Measurements from ENCODE around the gene DAB2IP.

Gene DAB2IP

DNA sequence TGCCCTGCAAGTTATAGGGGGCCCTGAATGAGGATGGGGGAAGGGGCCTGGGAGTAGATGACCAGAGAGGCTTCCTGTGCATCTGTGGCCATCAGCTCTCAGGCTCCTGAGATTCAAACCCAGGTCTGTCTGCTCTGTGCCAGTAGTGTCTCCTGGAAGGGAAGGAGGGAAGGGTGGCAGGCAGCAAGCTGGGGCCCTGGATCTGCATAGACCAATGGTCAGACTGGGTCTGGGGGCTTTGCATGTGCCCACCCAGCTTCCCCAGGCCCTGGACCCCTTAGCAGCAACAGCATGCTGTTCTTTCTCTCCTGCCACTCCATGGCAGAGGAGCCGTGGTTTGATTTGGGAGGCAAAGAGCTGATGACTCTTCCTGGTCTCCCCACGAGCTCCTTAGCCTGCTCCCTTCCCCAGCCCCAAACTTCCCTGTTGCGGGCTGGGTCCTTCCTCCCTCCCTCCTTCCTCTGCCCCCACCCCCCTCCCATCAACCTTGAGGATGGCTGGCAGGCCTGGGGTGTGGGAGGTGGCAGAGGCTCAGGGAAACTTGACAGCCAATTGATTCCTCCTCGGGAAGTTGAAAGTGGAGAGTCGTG is 31.6 kb downstream of the DAB2IP start:
- DNase-seq (ENCODE audit: insufficient read length, low spot score) (no peak), FAIRE-seq (no peak)

DNA sequence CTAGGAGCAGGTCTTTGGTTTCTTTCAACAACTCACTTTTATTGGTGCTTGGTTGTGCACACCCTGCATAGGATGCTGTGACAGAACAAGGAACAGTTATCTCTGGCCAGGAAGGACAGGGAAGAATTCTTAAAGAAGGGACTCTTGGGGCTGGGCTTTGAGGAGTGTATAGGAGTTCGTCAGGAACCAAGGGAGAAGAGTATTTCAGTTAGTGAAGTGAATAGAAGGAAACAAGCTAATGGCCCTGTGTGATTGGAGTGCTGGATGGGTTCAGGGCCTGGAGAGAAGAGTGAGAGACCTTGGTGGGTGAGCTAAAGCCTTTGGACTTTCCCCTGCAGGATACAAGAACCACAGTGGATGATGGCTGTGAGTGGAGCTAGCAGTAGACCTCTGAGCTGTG is 32.2 kb downstream of the DAB2IP start:
- DNase-seq (ENCODE audit: insufficient read length, low spot score) (no peak), FAIRE-seq (no peak)

DNA sequence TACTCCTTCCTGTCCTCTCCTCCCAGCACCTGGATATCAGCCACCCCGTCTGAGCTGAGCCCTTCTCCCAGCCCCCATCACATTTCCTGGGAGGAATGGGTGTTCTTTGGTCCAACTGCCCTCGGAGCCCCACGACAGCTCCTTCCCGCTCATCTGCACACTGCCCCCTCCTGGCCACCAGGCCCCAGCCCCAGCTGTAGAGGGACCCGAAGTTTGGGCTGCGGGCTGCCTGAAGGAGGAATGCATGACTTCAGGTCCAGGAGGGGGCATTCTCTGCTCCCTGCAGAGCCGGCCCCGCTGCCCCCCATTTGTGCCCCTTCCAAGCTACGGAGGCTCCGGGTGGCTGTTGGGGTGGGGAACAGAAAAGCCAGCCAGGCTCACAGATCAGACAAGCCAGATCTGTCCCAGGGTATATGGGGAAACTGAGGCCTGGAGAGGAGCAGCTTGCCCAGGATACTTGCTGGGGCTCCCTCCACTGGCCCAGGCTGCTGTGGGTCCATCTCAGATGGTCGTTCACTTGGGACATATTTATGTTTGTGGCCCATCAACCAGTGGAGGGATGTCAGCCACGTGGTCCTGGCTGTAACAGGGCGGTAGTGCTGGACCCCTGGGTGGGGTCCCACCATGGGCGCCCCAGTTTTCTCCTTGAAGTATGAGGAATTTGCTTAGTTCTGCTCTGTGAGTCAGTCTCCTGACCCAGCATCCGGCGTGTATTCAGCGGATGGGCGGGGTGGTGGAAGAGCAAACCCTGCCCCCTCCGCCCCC is 33.1 kb downstream of the DAB2IP start:
- DNase-seq (ENCODE audit: insufficient read length, low spot score) = no peak
- FAIRE-seq = no peak

DNA sequence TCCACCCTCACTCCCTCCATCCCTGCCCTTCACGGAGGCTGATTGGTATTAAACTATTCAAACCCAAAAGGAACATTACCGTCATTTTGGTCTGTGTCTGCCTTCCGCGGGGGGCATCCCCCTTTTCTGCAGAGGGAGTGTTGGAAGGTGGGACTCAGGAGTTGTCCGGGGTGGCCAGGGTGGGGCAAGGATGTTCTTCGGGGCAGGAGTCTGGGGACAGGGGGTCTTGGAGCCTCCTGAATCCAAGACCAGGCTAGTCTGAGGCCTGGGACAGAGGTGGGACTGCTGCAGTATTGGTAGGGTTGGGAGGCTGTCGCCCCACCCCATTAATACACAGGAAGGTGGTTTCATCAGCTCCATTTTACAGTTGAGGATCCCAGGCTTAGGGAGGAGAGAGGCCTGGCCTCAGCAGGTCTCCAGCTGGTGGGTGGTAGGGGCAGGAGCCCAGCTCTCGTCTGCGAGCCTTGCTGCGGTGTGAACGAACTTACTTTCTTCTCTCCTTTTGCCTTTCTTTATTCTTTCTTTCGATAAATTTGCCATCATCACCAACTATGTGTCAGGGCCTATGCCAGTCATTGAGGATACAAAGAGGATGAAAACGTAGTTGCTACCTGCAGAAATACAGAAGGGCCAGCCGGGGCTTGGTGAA is 33.8 kb downstream of the DAB2IP start:
- FAIRE-seq (no peak), DNase-seq (ENCODE audit: insufficient read length, low spot score) (no peak)

DNA sequence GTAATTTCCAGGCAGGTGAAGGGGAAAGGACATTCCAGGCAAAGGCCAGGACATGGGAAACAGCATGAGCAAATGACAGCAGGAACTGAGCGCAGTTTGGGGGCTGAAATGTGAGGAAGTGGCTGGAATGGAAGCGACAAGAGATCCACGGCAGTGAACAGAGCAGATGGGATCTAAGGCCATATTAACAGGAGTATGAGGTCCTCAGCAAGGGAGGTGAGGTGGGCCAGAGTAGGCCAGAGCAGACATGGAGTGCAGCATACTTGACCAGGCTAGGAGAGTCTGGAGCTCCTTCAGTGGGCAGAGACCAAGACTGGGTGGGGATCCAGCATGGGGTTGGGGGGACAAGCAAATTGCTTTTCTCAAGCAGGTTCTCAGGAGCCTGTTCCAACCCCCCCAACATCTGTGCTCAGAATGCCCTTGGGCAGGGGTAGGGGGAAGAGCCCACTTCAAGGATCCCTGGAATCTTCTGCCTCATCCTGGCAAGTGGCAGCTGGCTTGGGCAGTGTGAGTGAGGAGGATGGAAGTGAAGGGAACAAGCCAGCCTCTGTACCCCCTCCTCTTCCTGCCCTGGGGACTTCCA is 34.5 kb downstream of the DAB2IP start:
- FAIRE-seq = no peak

DNA sequence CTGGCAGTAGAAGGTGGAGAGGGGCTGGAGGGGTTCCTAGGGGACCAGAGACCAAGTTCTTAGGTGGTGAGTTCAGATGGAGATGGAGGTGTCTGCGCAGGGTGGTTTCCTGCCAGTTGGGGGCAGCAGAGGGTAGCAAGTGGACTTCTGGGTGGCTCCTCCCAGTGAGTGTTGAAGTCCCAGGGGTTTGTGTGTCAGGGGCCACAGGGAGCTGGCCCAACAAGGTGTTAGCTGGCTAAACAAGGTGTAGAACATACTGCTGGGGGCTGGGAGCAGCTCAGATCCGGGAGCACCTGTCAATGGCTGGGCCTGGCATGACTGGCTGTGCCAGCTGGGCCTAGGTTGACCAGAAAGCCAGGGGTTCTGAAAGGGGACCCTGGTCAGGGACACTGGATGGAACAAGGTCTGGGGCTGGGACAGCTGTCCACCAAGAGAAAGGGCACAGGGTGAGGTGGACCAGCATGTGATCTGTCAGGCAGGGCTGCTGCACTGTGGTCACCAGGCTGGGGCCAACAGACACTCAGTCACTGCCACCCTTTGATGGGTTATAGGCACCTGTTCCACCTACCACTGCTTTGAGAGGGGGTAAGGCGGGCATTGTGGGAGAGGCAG is 35.6 kb downstream of the DAB2IP start:
- FAIRE-seq (peak; percentile 89), DNase-seq (ENCODE audit: insufficient read length, low spot score) (peak; percentile 80)

More for the DNA sequence above, 34.5 kb downstream of the DAB2IP start:
- no peak for DNase-seq (ENCODE audit: insufficient read length, low spot score)

DNA sequence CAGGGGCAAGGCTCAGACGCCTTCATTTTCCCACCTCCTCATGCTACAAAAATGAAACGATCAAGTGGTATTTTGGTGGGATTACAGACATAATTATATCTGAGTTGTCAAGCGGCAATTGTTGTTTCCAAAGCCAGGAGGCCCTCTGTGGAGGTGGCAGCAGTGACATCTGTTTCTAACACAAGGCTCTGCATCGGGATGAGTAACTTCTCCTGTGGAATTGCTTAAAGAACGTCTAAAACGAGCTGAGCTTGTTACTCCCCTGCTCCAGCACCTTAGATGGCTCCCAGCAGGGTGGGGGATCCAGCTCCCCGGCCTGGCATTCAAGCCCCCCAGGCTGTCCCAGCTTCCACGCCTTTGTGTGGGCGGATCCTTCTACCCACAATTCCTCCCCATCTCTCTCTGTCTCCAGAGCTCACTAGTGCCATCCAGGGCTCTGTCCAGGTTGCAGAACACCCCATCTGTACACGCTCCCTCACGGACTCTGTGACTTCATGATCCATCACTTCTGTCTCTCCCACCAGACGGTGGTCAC is 36.8 kb downstream of the DAB2IP start:
- DNase-seq (ENCODE audit: insufficient read length, low spot score) = no peak
- FAIRE-seq = no peak

DNA sequence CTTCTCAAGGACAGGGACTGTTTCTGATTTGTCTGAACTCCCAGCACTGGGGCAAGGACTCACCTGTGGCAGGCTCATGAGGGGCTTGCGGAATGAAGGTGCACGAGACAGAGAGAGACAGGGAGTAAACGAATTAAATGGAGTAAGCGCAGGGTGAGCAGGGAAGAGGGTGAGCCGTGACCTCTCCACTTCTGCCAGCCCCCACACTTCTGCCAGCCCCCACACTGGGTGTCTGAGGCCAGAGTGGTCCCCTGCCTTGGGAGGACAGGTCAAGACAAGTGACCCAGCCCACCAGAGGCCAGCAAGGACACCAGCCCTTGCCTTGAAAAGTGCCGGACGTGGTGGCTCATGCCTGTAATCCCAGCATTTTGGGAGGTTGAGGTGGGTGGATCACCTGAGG is 37.2 kb downstream of the DAB2IP start:
- no peak for FAIRE-seq
- DNase-seq (ENCODE audit: insufficient read length, low spot score) = no peak

DNA sequence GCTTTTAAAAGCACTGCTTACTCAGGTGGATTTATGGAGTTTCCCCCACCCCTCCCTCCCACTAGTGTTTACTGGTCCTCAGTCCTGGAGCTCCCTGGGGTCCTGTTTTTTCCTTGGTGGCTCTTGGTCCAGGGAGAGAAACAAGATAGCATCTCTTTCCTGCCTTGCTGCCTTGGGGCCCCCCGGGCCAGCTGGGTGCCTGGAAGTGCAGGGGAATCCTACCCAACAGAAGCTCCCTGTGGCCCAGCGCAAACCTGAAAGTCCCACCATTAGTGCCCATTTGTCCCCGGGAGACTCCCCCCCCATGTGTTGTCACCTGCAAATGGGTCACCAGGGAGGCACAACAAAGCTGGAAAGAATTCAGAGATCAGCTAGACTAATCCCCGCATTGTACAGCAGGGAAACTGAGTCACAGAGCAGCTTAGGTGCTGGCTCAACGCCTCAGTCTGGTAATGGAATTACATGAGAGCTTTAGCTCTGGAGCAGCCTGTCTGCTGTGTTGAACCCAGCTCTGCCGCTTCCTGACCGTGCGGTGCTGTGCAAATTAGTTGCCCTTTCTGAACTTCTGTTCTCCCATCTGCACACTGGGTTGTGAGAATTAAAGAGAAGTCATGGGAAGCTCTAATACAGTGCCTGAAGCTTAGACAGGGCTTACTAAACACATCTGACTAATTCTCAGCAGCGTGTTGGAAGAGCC is 38.2 kb downstream of the DAB2IP start:
- DNase-seq (ENCODE audit: insufficient read length, low spot score) = no peak

DNA sequence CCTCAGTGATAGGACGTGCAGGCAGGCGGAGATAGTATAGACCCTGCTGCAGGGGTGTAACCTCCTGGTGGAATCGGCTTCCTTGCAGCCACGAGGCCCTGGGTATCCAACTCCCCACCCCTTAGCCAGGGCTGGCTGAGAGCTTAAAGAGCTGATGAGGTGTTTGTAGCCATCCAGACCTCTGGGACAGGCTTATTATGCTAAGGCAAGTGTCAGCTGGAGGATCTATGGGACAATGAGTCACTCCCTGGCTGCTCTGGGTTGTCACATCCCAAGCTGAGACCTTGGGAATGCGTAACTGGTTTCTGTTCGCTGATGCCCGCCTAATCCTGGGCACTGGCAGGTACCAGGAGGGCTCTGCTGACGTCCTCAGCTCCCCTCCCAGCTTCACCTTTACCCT is 38.9 kb downstream of the DAB2IP start:
- FAIRE-seq (no peak), DNase-seq (ENCODE audit: insufficient read length, low spot score) (no peak)

More for the DNA sequence above, 38.2 kb downstream of the DAB2IP start:
- FAIRE-seq = no peak

DNA sequence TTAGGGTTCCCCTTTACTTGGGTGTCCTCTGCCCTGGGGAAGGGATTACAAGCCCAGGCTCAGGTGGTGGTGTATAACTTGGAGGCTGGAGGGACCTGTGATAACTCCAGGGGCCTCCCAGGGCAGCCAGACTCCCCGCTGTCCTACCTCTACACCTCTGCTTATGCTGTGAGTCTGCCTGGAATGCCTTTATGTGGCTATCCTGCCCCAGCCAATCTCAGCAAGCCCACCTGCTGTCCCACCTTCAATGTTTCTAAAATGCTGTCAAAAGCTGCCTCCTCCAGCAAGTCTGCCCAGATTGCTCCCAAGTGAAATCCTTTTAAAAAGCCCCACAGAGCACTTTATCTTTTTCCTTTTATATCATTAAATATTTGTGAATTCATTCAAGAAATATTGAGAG is 39.3 kb downstream of the DAB2IP start:
- FAIRE-seq (no peak), DNase-seq (ENCODE audit: insufficient read length, low spot score) (no peak)

DNA sequence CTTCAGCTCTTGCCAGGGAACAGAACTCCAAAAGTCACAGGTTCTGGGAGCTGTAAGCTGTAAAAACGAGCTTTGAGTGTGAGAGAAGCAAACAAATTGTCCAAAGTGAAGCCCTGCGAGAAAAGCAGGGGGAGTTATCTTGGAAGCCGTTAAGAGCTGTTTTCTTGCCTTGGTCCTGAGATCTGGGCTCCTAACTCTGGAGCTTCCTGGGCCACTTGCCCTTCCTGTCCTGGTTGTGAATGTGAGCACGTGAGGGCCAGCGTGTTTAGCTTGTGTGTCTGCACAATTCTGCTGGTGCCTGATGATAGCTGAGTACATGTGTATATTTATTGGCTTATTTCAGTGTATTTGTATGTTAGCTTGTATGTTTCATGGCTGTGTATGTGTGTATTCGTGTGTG is 40.5 kb downstream of the DAB2IP start:
- DNase-seq (ENCODE audit: insufficient read length, low spot score) (no peak), FAIRE-seq (no peak)

DNA sequence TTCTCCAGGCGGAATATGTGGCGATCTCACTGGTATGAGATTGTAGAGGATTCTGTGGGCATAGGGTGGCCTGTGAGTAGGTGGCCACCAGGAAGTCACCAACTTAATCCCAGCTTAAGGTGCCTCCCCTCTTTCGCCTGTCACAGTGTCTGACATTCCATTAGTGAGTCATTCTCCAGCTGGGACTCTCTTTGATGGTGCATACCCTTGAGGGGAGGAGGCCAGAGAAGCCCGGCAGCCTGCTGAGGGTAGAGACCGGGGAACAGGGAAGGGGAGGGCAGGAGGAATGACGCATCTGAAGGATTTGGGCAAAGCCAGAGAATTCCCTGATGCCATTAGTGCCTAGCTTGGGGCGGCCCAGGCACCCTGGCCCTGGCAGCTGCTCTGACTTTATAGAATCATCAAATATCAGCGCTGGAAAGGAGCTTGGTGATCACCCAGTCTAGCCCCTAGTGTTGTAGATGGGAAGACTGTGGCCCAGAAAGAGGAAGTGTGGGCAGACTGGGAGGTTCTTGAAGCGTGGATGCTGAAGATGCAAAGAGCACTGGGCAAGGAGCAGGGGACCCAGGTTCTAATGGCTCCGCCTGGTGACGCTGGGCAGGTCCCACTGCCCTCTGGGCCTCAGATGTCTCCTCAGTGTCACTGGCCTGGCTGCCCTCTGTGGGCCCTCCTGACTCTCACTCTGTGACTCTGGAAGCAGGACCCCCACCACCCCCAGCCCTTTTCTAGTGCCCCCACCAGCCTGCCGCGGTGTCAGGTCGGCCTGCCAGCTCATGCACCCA is 41.4 kb downstream of the DAB2IP start:
- DNase-seq (ENCODE audit: insufficient read length, low spot score) (no peak), FAIRE-seq (no peak)

DNA sequence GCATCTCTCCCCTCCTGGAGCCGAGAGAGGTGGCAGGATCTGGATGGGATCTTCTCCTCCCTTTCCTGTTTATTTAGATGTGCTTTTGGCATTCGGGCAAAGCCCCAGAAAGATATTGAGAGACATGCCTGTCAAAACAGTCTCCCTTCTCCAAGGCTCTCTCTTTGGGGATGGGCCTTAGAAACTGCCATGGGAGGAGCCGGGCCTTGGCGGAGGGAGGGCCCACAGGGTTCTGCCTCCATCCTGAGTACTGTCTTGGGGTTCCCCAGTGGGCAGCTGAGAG is 41.9 kb downstream of the DAB2IP start:
- FAIRE-seq (no peak), DNase-seq (ENCODE audit: insufficient read length, low spot score) (no peak)

DNA sequence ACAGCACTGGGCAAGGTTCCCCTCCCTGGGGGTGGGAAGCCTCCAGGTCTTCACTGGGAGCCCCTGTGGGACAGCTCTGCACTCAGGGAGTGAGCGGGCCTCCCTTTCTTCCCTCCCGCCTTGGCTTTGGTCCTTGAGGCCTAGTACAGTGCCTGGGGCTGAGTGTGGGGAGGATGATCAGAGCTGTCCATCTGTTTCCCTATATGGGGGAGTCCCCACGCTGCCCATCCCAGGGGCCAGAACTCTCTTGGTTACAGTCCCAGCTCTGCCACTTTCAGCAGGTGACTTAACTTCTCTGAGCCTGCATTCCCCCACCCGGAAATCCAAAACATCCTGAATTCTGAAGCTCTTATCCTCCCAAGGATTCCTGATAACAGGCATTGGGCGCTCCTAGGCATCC is 42.6 kb downstream of the DAB2IP start:
- FAIRE-seq = no peak
- DNase-seq (ENCODE audit: insufficient read length, low spot score) = no peak

DNA sequence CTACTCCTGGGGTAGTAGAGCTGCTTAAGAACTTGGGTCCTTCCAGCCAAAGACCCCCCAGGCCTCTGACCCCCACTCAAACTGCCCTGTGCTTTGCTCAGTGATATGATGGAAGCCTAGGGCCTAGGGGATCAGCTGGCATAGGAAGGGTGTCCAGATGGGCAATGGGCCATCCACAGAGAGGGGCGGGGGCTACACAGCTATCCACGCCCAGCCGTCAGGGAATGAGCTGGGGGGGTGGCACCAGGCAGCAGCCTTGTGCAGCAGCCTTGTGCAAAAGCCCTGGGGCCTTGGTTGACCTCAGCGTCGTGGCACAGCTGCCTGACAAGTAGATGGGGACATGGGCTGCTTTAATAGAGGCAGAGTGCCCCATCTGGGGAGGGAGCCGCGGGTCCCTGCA is 43.2 kb downstream of the DAB2IP start:
- FAIRE-seq = no peak
- no peak for DNase-seq (ENCODE audit: insufficient read length, low spot score)

DNA sequence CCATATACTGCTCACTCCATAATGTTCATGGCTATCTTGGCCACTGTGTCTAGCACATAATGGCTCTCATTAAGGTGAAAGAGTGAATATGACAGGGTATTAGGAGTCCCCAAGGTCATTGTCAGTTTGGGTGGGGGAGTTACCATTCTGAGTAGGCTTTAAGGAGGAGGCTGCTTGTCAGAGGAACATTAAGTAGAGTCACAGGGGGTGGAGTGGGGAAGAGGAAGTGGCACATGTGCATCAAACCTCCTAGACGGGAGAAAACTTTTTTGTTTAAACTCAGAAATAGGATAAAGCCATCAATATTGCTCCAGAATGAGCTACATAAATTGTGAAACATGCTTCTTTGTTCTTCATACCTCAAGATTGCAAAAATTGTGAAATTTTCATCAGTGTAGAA is 45.5 kb downstream of the DAB2IP start:
- FAIRE-seq (no peak), DNase-seq (ENCODE audit: insufficient read length, low spot score) (no peak)

DNA sequence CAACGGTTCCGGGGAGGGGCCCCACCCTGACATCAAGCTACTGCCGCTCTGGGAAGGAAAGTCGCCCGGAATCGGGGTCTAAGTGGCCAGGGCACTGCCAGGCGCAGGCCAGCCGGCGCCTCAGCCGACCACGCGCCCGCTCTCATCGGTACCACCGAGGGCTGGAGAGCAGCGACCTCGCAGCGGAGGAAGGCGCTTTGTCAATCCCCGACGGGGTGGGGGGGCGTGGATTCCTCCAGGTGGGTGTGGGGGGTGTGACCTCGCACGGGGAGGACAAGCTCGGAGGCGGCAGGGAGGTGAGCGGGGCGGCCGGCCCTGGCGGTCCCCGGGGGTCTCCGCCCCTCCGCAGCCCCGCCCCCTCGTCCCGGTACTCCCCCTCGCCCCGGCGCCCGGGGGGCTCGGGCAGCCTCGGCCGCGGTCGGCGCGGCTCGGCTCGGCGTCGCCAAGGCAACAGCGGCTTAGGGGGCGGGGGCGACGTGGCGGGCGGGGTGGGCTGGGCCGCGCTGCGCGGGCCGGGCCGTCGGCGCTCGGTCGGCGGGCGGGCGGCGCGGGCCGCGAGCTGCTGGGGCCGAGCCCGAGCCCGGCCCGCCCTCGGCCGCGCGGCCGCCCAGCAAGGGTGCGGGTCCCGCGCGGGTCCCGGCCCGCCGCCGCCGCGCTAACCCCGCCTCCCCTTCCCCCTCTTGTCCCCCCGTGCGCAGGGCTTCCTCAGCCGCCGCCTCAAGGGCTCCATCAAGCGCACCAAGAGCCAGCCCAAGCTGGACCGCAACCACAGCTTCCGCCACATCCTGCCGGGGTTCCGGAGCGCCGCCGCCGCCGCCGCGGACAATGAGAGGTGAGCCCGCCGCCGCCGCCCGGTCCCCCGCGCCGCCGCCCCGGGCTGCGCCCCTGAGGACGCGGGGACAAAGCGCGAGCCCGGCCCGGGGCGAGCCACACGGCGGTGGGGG is 47.5 kb downstream of the DAB2IP start:
- DNase-seq (ENCODE audit: insufficient read length, low spot score) = peak; percentile 71
- FAIRE-seq = no peak

Measured in GM19239 (cell line).